ENCODE results near the gene ELMOD3.
"Not testable (repeated sequence)": the region's sequence is repeated elsewhere in the genome, so short reads cannot be mapped to it uniquely, and the experiment has no call there.

ELMOD3 gene

DNA sequence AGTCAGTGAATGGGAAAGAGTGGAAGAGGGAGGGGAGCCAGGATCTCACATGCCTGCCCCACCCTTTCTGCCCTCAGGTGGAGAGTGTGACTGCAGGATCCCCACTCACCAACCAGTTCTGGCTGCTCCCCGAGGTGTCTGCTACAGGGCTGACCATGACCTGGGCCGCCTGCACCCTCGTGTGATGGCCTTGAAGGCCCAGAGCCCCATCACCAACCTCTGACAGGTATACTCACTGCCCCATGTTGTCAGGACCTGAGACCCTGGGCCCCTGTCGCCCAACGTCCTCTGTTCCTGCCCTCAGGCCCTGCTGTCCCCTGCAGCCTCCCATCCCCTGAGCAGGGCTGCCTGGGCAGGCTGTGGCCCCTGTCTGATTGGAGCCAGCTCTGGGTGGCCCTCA is 38.6 kb upstream of the ELMOD3 start:
- DNase-seq; H3K4me3 ChIP-seq (ENCODE audit: insufficient read depth in 1 of 2, low read depth in 1 of 2, low read length in 2 of 2); H2BK120ac ChIP-seq (ENCODE audit: low read depth, low read length); H3K4ac ChIP-seq (ENCODE audit: low read depth in 1 of 2, low read length in 2 of 2); H3K9ac ChIP-seq (ENCODE audit: low read length); H2BK5ac ChIP-seq (ENCODE audit: low read depth, low read length, poor library complexity, severe bottlenecking); H2AFZ ChIP-seq (ENCODE audit: low read depth, low read length); H3K9me3 ChIP-seq (ENCODE audit: control insufficient read depth, low read length); H3K27ac ChIP-seq (ENCODE audit: low read length, poor library complexity, severe bottlenecking); H3K23ac ChIP-seq (ENCODE audit: low read length in 2 of 2); H2BK15ac ChIP-seq (ENCODE audit: low read depth, poor library complexity, severe bottlenecking); H3K4me2 ChIP-seq (ENCODE audit: low read length, poor library complexity, severe bottlenecking); H4K8ac ChIP-seq (ENCODE audit: low read length); H3K14ac ChIP-seq (ENCODE audit: low read length in 2 of 2); H2AK5ac ChIP-seq (ENCODE audit: low read length, severe bottlenecking); H2BK12ac ChIP-seq (ENCODE audit: low read length in 2 of 2); H3K18ac ChIP-seq (ENCODE audit: low read depth in 1 of 2, low read length in 2 of 2); H4K91ac ChIP-seq (ENCODE audit: low read length); H3K27me3 ChIP-seq (ENCODE audit: control insufficient read depth in 1 of 2, insufficient read depth in 1 of 2, low read length in 2 of 2): not testable (repeated sequence)
- Histone ChIP-seq H3K79me1 (replicated peaks; ENCODE audit: low read length, poor library complexity, severe bottlenecking) (peaks cover 19% of the 10 kb centered on the region), H3K36me3 (ENCODE audit: control insufficient read depth in 1 of 2, insufficient read depth in 2 of 2, low read depth in 1 of 2, low read length in 2 of 2) (peaks cover 44 to 51% of the 10 kb centered on the region in 2 experiments), H3K4me1 (ENCODE audit: control insufficient read depth, insufficient read depth, low read depth, low read length) (peaks cover 11% of the 10 kb centered on the region)
- WGBS, result 72% methylated on average over 5 of the region's 5 CpGs

DNA sequence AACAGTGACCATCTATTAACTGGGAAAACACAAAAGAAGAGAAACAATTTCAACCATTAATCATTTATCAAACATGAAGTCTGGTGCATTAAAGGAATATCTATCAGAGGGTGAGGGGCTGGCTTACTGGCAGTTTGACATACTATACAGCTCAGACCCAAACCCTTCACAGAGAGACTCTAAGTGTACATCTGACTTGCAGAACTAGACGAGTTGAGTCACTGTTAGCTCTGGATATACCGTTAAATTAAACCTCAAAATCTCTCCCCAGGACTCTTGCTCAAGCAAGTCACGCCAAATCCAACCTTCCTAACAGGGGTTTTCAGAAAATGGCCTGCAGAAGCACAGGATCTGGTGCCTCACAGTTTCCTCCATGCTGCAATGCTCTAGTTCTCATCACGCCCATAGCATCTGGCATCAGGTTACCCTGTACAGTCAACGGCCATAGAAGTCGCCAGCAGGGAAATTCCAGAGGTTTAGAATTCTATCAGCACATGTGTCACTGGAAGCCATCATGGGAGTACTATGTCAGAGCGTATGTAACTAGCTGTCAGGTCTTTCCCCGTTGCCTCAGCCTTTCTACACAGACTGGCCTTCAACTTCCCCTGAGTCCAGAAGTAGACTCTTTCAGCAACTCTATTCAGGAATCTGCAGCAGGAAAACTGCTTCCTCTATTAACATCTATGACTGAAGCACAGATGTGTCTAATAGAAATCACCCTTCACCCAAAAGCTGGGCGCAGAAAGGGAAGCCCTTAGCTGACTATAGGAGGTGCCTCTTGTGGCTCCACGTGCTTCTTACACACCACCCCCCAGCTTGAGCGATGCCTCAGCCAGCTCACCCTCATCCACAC is 36.1 kb upstream of the ELMOD3 start:
- Histone ChIP-seq H2BK120ac (ENCODE audit: low read depth, low read length) (no peak overlapping the region), H3K79me1 (replicated peaks; ENCODE audit: low read length, poor library complexity, severe bottlenecking) (peaks cover 29% of the 10 kb centered on the region), H3K9ac (ENCODE audit: low read length) (peak overlapping the region; percentile 12), H3K9me3 (ENCODE audit: control insufficient read depth, low read length) (no peaks in the 10 kb centered on the region), H4K91ac (ENCODE audit: low read length) (no peak overlapping the region), H2BK5ac (ENCODE audit: low read depth, low read length, poor library complexity, severe bottlenecking) (no peak overlapping the region), H3K18ac (ENCODE audit: low read depth in 1 of 2, low read length in 2 of 2) (no peak overlapping the region), H3K23ac (ENCODE audit: low read length in 2 of 2) (no peak overlapping the region), H2AFZ (ENCODE audit: low read depth, low read length) (no peak overlapping the region), H3K27ac (ENCODE audit: low read length, poor library complexity, severe bottlenecking) (peak overlapping the region; percentile 28), H3K4me3 (ENCODE audit: insufficient read depth in 1 of 2, low read depth in 1 of 2, low read length in 2 of 2) (no peak overlapping the region), H3K27me3 (ENCODE audit: control insufficient read depth in 1 of 2, insufficient read depth in 1 of 2, low read length in 2 of 2) (no peaks in the 10 kb centered on the region), H3K14ac (ENCODE audit: low read length in 2 of 2) (no peak overlapping the region), H2BK12ac (ENCODE audit: low read length in 2 of 2) (no peak overlapping the region), H3K36me3 (ENCODE audit: control insufficient read depth in 1 of 2, insufficient read depth in 2 of 2, low read depth in 1 of 2, low read length in 2 of 2) (peaks cover 56 to 72% of the 10 kb centered on the region in 2 experiments), H3K4ac (ENCODE audit: low read depth in 1 of 2, low read length in 2 of 2) (peak overlapping the region in 1 of 2 experiments; percentile 17), H2BK15ac (ENCODE audit: low read depth, poor library complexity, severe bottlenecking) (no peak overlapping the region), H3K4me1 (ENCODE audit: control insufficient read depth, insufficient read depth, low read depth, low read length) (peaks cover 10% of the 10 kb centered on the region), H3K4me2 (ENCODE audit: low read length, poor library complexity, severe bottlenecking) (no peak overlapping the region), H4K8ac (ENCODE audit: low read length) (no peak overlapping the region), H2AK5ac (ENCODE audit: low read length, severe bottlenecking) (no peak overlapping the region)
- WGBS, result 88% methylated on average over 11 of the region's 11 CpGs
- DNase-seq, result peak; percentile 71

DNA sequence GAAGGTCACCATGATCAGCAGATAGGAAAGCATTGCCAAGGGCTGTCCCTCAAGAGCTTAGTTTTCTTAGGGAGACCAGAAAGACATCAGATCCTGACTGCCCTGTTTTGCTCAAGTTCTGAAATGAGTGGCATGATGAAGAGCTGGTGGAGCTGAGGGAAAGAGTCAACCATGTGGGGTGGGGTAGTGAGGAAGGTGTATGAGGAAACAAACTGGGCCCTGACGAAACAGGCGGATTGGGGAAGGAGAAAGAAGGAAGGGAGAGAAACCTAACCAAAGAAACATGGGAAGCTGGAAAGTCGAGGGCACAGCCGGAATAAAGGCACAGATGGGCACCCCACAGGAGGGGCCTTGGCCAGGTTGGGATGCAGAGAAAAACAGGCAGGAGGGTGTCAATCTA is 34.8 kb upstream of the ELMOD3 start:
- Histone ChIP-seq H4K8ac (ENCODE audit: low read length) (no peak overlapping the region), H2BK12ac (ENCODE audit: low read length in 2 of 2) (no peak overlapping the region), H3K27me3 (ENCODE audit: control insufficient read depth in 1 of 2, insufficient read depth in 1 of 2, low read length in 2 of 2) (no peaks in the 10 kb centered on the region), H2AK5ac (ENCODE audit: low read length, severe bottlenecking) (no peak overlapping the region), H3K4me2 (ENCODE audit: low read length, poor library complexity, severe bottlenecking) (no peak overlapping the region), H3K4ac (ENCODE audit: low read depth in 1 of 2, low read length in 2 of 2) (no peak overlapping the region), H2AFZ (ENCODE audit: low read depth, low read length) (no peak overlapping the region), H2BK5ac (ENCODE audit: low read depth, low read length, poor library complexity, severe bottlenecking) (no peak overlapping the region), H3K79me1 (replicated peaks; ENCODE audit: low read length, poor library complexity, severe bottlenecking) (peaks cover 31% of the 10 kb centered on the region), H2BK120ac (ENCODE audit: low read depth, low read length) (no peak overlapping the region), H3K9me3 (ENCODE audit: control insufficient read depth, low read length) (no peaks in the 10 kb centered on the region), H3K23ac (ENCODE audit: low read length in 2 of 2) (no peak overlapping the region), H3K14ac (ENCODE audit: low read length in 2 of 2) (no peak overlapping the region), H3K36me3 (ENCODE audit: control insufficient read depth in 1 of 2, insufficient read depth in 2 of 2, low read depth in 1 of 2, low read length in 2 of 2) (peaks cover 61 to 79% of the 10 kb centered on the region in 2 experiments), H3K27ac (ENCODE audit: low read length, poor library complexity, severe bottlenecking) (no peak overlapping the region), H3K4me1 (ENCODE audit: control insufficient read depth, insufficient read depth, low read depth, low read length) (peaks cover 9% of the 10 kb centered on the region), H2BK15ac (ENCODE audit: low read depth, poor library complexity, severe bottlenecking) (no peak overlapping the region), H3K18ac (ENCODE audit: low read depth in 1 of 2, low read length in 2 of 2) (no peak overlapping the region), H3K4me3 (ENCODE audit: insufficient read depth in 1 of 2, low read depth in 1 of 2, low read length in 2 of 2) (no peak overlapping the region), H4K91ac (ENCODE audit: low read length) (no peak overlapping the region), H3K9ac (ENCODE audit: low read length) (no peak overlapping the region)
- no peak for DNase-seq
- 99% methylated on average over 4 of the region's 4 CpGs for WGBS

DNA sequence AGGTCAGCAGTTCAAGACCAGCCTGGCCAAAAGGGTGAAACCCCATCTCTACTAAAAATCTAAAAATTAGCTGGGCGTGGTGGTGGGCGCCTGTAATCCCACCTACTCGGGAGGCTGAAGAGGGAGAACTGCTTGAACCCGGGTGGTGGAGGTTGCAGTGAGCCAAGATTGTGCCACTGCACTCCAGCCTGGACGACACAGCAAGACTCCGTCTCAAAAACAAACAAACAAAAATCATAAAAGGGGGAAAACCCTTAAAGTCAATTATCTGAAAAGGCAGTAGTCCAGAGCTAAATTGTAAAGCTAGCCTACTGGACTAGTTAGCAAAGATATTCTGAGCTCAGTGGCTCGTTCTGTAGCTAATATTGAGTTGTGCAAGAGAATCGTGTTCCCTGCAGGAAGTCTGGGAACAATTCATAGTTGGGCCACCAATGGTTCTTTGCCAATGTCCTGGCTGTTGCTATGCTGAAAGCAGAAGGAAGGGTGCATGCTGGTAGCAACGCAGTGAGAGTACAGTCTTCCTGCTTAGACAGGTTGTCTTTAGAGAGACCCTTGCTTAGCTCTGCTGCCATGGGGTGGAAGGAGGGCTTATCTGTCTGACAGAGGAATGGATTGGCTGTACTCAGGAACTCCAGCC is 31.1 kb upstream of the ELMOD3 start:
- Histone ChIP-seq H3K4me1 (ENCODE audit: control insufficient read depth, insufficient read depth, low read depth, low read length) (peaks cover 21% of the 10 kb centered on the region), H3K36me3 (ENCODE audit: control insufficient read depth in 1 of 2, insufficient read depth in 2 of 2, low read depth in 1 of 2, low read length in 2 of 2) (peaks cover 44 to 75% of the 10 kb centered on the region in 2 experiments), H3K9ac (ENCODE audit: low read length) (no peak overlapping the region), H3K4ac (ENCODE audit: low read depth in 1 of 2, low read length in 2 of 2) (no peak overlapping the region), H3K4me2 (ENCODE audit: low read length, poor library complexity, severe bottlenecking) (no peak overlapping the region), H3K9me3 (ENCODE audit: control insufficient read depth, low read length) (no peaks in the 10 kb centered on the region), H4K91ac (ENCODE audit: low read length) (no peak overlapping the region), H2BK12ac (ENCODE audit: low read length in 2 of 2) (no peak overlapping the region), H4K8ac (ENCODE audit: low read length) (peak overlapping the region; percentile 20), H3K27ac (ENCODE audit: low read length, poor library complexity, severe bottlenecking) (no peak overlapping the region), H3K4me3 (ENCODE audit: insufficient read depth in 1 of 2, low read depth in 1 of 2, low read length in 2 of 2) (no peak overlapping the region), H2BK5ac (ENCODE audit: low read depth, low read length, poor library complexity, severe bottlenecking) (no peak overlapping the region), H2AFZ (ENCODE audit: low read depth, low read length) (no peak overlapping the region), H3K14ac (ENCODE audit: low read length in 2 of 2) (no peak overlapping the region), H2BK120ac (ENCODE audit: low read depth, low read length) (no peak overlapping the region), H3K18ac (ENCODE audit: low read depth in 1 of 2, low read length in 2 of 2) (no peak overlapping the region), H3K27me3 (ENCODE audit: control insufficient read depth in 1 of 2, insufficient read depth in 1 of 2, low read length in 2 of 2) (no peaks in the 10 kb centered on the region), H2BK15ac (ENCODE audit: low read depth, poor library complexity, severe bottlenecking) (no peak overlapping the region), H3K23ac (ENCODE audit: low read length in 2 of 2) (no peak overlapping the region), H2AK5ac (ENCODE audit: low read length, severe bottlenecking) (no peak overlapping the region), H3K79me1 (replicated peaks; ENCODE audit: low read length, poor library complexity, severe bottlenecking) (peaks cover 27% of the 10 kb centered on the region)
- DNase-seq, result no peak
- WGBS, result 98% methylated on average over 7 of the region's 9 CpGs
